GM13976 (cell line): ENCODE data around the gene AKR1A1.

ENCODE experiments used
- DNase-seq: peaks from one replicate; pipeline ENCODE4 v3.0.0; 2012; ENCODE audit warnings: low spot score
- in situ Hi-C: fragments of 300-500 bp; cut with MboI; formaldehyde crosslinking; loops from one replicate; pipeline ENCODE4 v1.12.0; 2022; ENCODE audit warnings: low sequenced_read_pairs, mixed read lengths, inconsistent platforms; ENCODE audit not compliant: unreplicated experiment
- TF ChIP-seq, protein P1 (sequence below): IDR thresholded peaks from 2 replicates; pipeline ENCODE4 v1.5.1; 2012; ENCODE audit warnings: borderline replicate concordance, mild to moderate bottlenecking; ENCODE audit not compliant: insufficient read depth; ENCODE audit errors: extremely low read depth, missing control alignments, control extremely low read depth

The AKR1A1 gene

DNA sequence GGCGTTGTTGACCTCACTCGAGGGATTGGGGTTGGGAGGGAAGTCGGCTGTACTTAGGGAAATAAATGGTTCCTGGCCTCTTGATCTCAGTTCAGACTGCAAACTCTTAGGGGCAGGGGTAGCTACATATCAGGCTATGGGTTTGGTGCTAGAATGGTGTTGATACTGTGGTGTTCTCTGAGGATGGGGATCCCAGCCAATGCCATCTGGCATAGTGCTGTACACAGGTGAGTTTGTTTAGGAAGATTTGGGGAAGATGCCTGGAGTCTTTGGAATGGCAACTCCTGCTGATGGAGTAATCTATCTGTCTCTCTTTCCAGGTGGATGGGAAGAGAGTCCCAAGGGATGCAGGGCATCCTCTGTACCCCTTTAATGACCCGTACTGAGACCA lies 18.9 kb downstream of the AKR1A1 start:
- TF ChIP-seq, protein P1, sequence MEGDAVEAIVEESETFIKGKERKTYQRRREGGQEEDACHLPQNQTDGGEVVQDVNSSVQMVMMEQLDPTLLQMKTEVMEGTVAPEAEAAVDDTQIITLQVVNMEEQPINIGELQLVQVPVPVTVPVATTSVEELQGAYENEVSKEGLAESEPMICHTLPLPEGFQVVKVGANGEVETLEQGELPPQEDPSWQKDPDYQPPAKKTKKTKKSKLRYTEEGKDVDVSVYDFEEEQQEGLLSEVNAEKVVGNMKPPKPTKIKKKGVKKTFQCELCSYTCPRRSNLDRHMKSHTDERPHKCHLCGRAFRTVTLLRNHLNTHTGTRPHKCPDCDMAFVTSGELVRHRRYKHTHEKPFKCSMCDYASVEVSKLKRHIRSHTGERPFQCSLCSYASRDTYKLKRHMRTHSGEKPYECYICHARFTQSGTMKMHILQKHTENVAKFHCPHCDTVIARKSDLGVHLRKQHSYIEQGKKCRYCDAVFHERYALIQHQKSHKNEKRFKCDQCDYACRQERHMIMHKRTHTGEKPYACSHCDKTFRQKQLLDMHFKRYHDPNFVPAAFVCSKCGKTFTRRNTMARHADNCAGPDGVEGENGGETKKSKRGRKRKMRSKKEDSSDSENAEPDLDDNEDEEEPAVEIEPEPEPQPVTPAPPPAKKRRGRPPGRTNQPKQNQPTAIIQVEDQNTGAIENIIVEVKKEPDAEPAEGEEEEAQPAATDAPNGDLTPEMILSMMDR = no peak
- DNase-seq = no peak
- in situ Hi-C loops = loop anchor here (10.0 kb wide), 1 partner anchor 65 kb away; the partner anchor contains the start of genes CCDC163 and MMACHC

DNA sequence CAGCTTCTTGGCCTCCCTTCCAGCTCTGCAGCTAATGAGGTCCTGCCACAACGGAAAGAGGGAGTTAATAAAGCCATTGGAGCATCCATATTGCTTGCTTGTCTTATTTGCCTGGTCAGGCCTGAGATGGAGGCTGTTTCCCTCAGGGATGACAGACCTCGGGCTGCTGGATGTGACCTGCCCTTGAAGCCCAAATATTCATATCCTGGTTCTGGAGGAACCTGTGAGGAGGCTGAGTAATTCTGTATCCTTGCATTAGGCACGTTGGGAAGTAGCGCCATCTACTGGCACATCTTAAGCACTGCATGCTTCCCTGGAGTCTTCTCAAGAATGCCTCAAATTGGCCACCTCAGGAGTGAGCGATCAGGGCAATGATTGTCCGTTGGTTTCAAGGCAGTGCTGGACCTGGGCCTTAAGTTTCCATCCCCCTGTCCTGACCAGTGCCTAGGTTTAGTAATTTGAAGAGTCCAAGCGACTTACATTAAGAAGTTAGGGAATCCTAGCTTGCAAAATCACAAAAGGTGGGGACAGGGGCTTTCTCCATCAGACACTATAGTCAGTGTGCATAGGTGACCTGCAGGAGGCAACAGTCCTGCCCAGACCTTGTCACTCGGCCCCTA lies 19.4 kb downstream of the AKR1A1 start:
- peak; percentile 75 for DNase-seq
- TF ChIP-seq, protein P1 = peak; percentile 96
- in situ Hi-C loops = loop anchor here (5.0 to 10.0 kb wide), 2 partner anchors 48 to 65 kb away; partner anchors contain the start of genes CCDC163, MMACHC and PRDX1

DNA sequence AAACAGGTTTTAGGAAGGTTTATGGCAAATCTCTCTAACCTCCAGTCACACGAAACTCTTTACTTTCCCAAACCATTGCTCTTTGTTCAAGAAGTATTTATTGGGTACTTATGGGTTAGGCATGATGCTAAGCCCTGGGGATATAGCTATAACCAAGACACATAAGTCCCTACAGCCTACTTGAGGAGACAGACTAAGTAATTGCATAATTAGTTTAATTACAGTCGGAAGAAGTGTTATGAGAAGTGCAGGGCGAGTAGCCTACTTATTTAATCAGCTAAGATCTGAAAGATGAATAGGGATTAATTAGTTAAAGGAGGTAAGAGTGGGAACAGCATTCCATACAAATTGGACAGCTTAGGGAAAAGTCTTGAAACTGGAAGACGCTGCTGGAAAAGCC lies 20.0 kb downstream of the AKR1A1 start:
- in situ Hi-C loops = loop anchor here (5.0 kb wide), 1 partner anchor 48 kb away; the partner anchor contains the start of gene PRDX1
- TF ChIP-seq, protein P1 = no peak
- DNase-seq = no peak

DNA sequence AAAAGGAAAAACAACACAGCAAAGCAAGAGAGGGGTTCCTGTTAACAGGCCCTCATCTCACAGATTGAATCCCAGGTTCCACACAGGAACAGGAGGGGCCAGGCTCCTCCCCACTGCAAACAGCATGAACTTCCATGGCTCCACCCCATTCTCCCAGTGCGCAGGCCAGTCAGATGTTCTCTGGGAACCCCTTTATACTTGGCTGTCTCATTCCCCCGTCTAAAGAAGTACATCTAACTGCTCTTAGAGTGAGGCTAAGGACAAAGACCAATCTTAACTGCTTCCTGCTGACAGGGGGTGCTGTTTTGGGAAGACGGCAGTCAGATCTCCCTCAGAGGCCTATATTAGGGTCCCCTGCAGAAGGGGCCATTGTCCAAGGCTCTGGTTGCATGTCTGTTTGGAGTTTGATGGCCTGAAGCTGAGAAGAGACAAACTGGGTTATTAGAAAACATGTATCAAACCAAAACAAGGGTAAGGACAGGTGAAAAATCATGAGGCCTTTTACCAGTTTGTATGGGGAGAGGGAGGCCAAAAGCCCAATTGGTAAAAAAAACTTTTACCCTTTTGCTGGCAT lies 22.7 kb downstream of the AKR1A1 start:
- in situ Hi-C loops = loop anchor here (5.0 kb wide), 1 partner anchor 51 kb away; the partner anchor contains the start of gene PRDX1
- TF ChIP-seq, protein P1 = no peak
- no peak for DNase-seq

DNA sequence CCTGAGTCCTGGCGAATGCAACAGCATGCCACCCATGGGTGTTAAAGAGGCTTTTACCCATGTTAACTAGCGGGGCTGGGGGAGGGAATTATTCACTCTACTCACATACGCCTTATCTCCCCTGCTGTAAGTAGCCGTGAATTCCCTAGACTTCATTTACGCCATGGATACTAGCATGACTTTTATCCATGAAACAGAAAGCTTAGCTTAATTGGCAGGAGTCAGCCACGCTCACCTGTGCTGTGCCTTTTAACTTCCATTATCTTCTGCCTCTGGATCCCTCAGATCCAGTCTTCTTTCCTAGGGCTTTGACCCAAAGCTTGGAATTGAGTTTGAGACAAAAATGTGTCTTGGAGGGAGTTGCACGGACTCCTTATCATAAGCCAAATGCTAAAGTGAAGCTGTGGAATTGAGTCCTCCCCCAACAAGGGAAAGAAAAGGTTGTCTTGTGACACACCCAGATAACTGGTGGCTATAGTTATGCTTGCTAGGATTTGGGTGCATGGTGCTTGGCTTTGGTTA lies 23.5 kb downstream of the AKR1A1 start:
- DNase-seq = no peak
- TF ChIP-seq, protein P1 = no peak
- in situ Hi-C loops = loop anchor here (5.0 kb wide), 1 partner anchor 52 kb away; the partner anchor contains the start of gene PRDX1

- in situ Hi-C loops = loop anchor here (10.0 kb wide), 1 partner anchor 218 kb away; no protein-coding TSS in a partner anchor
- TF ChIP-seq, protein P1 = no peak
- peak; percentile 97 for DNase-seq
These were observed 32.6 kb downstream of the AKR1A1 start for GRCh38 chr1:45583264-45583665.
